ENCODE results near the gene PDZD2.

PDZD2 gene

DNA sequence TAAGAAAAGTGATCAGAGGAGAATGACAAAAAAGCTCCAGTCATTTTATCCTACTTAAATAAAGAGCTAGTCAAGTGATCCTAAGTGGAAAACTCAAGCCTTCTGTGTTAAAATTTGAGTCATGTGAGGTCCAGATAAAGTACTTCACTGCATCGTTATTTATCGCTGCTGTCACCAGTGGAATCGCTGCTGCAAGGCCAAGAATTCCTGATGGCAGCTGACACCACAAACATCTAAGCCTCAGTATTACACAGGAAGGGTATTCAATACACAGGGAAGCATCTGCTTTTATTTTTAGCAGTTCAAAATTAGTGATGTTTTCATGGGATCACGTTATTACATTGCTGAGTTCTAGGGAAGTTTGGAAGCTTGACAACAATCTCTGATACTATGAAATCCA is 344.9 kb downstream of the PDZD2 start:
- TF ChIP-seq SPI1 (IDR thresholded peaks at IDR 0.05; ENCODE audit: borderline replicate concordance, low read depth) = no peak
- TF ChIP-seq, protein P1, sequence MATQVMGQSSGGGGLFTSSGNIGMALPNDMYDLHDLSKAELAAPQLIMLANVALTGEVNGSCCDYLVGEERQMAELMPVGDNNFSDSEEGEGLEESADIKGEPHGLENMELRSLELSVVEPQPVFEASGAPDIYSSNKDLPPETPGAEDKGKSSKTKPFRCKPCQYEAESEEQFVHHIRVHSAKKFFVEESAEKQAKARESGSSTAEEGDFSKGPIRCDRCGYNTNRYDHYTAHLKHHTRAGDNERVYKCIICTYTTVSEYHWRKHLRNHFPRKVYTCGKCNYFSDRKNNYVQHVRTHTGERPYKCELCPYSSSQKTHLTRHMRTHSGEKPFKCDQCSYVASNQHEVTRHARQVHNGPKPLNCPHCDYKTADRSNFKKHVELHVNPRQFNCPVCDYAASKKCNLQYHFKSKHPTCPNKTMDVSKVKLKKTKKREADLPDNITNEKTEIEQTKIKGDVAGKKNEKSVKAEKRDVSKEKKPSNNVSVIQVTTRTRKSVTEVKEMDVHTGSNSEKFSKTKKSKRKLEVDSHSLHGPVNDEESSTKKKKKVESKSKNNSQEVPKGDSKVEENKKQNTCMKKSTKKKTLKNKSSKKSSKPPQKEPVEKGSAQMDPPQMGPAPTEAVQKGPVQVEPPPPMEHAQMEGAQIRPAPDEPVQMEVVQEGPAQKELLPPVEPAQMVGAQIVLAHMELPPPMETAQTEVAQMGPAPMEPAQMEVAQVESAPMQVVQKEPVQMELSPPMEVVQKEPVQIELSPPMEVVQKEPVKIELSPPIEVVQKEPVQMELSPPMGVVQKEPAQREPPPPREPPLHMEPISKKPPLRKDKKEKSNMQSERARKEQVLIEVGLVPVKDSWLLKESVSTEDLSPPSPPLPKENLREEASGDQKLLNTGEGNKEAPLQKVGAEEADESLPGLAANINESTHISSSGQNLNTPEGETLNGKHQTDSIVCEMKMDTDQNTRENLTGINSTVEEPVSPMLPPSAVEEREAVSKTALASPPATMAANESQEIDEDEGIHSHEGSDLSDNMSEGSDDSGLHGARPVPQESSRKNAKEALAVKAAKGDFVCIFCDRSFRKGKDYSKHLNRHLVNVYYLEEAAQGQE (IDR thresholded peaks at IDR 0.05; ENCODE audit: insufficient replicate concordance, low read depth) = no peak
- no peak for TF ChIP-seq GABPA (IDR thresholded peaks at IDR 0.05; ENCODE audit: low read depth)
- TF ChIP-seq, protein P2, sequence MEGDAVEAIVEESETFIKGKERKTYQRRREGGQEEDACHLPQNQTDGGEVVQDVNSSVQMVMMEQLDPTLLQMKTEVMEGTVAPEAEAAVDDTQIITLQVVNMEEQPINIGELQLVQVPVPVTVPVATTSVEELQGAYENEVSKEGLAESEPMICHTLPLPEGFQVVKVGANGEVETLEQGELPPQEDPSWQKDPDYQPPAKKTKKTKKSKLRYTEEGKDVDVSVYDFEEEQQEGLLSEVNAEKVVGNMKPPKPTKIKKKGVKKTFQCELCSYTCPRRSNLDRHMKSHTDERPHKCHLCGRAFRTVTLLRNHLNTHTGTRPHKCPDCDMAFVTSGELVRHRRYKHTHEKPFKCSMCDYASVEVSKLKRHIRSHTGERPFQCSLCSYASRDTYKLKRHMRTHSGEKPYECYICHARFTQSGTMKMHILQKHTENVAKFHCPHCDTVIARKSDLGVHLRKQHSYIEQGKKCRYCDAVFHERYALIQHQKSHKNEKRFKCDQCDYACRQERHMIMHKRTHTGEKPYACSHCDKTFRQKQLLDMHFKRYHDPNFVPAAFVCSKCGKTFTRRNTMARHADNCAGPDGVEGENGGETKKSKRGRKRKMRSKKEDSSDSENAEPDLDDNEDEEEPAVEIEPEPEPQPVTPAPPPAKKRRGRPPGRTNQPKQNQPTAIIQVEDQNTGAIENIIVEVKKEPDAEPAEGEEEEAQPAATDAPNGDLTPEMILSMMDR (IDR thresholded peaks at IDR 0.05; ENCODE audit: insufficient read depth, low read length) = no peak
- no peak for TF ChIP-seq POLR2AphosphoS5 (IDR thresholded peaks at IDR 0.05; ENCODE audit: low read depth)
- H3K27ac ChIP-seq (replicated peaks) = no peak overlapping the region
- no peak for DNase-seq (ENCODE audit: low read depth in 1 of 2, low spot score in 1 of 2)
- no peak overlapping the region for H3K4me3 ChIP-seq (replicated peaks; ENCODE audit: insufficient read depth, low read length)
- no peaks in the 10 kb centered on the region for H3K27me3 ChIP-seq (ENCODE audit: insufficient read depth, poor library complexity, severe bottlenecking)

DNA sequence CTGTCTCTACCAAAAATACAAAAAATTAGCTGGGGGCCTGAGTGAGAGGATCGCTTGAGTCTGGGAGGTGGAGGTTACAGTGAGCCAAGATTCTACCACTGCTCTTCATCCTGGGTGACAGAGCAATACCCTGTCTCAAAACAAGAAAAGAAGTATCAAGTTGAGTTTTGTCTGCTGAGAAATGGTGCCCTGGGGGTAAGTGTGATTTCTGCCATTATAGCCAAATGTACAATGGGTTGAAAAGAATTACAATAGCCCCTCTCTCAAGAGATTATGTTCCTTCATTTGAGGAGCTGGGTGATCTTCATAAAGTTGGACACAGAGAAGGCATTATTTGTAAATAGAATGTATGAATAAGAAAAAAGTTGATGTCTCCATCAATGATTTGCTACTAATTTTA is 345.8 kb downstream of the PDZD2 start:
- no peak for DNase-seq (ENCODE audit: low read depth in 1 of 2, low spot score in 1 of 2)
- Histone ChIP-seq H3K4me3 (replicated peaks; ENCODE audit: insufficient read depth, low read length) (no peak overlapping the region), H3K27ac (replicated peaks) (no peak overlapping the region), H3K27me3 (ENCODE audit: insufficient read depth, poor library complexity, severe bottlenecking) (no peaks in the 10 kb centered on the region)
- TF ChIP-seq, protein P1 (IDR thresholded peaks at IDR 0.05; ENCODE audit: insufficient replicate concordance, low read depth) = no peak
- TF ChIP-seq, protein P2 (IDR thresholded peaks at IDR 0.05; ENCODE audit: insufficient read depth, low read length) = no peak
- TF ChIP-seq GABPA (IDR thresholded peaks at IDR 0.05; ENCODE audit: low read depth) (no peak), POLR2AphosphoS5 (IDR thresholded peaks at IDR 0.05; ENCODE audit: low read depth) (no peak), SPI1 (IDR thresholded peaks at IDR 0.05; ENCODE audit: borderline replicate concordance, low read depth) (no peak)

DNA sequence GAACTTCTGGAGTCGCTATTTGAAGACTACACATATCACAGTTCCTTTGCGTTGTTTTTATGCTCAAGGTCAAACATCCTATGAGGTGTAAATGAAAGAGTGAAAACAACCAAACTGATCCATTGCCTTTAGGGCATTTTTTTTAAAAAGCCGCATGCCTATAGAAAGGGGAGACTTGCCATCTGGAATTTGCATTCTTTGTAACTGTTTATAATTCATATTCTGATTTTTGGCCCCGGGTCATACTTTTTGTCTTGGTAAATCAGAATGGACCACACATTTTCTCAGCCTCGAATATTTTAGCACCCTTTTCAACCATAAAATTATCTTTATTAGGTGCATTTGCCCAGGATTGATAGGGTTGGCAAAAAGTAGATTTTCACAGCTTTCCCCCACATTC is 347.2 kb downstream of the PDZD2 start:
- H3K27ac ChIP-seq (replicated peaks) = no peak overlapping the region
- no peaks in the 10 kb centered on the region for H3K27me3 ChIP-seq (ENCODE audit: insufficient read depth, poor library complexity, severe bottlenecking)
- TF ChIP-seq GABPA (IDR thresholded peaks at IDR 0.05; ENCODE audit: low read depth) (no peak), POLR2AphosphoS5 (IDR thresholded peaks at IDR 0.05; ENCODE audit: low read depth) (no peak), SPI1 (IDR thresholded peaks at IDR 0.05; ENCODE audit: borderline replicate concordance, low read depth) (no peak)
- TF ChIP-seq, protein P1 (IDR thresholded peaks at IDR 0.05; ENCODE audit: insufficient replicate concordance, low read depth) = no peak
- TF ChIP-seq, protein P2 (IDR thresholded peaks at IDR 0.05; ENCODE audit: insufficient read depth, low read length) = no peak
- H3K4me3 ChIP-seq (replicated peaks; ENCODE audit: insufficient read depth, low read length) = no peak overlapping the region
- DNase-seq (ENCODE audit: low read depth in 1 of 2, low spot score in 1 of 2) = no peak

All from HL-60 (cell line).